GF-D8 (cell line): Measurements from ENCODE around the gene TEPSIN.

Source experiments
- DNase-seq: peaks from one replicate; lab custom pipeline; 2025; lab: John Stamatoyannopoulos, UW

The TEPSIN gene

DNA sequence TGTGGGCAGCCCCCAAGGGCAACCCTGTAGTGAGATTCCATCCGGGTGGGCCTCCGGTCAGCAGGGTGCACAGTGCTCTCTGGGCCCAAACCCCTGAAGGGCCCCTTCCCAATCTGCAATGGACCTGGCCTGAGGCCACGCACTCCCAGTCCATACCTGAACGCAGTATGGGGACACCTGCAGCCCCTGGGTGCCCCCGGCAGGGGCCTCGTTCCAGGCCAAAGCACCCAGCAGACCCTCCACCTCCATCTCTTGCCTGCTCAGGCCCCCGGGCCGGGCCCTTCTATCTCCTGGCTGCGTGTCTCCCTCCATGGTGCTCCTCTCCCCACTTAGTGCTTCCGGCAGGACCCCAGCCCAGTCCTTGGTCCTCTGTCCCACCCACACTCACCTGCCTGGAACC, 55.5 kb downstream of the TEPSIN start:
- DNase-seq = no peak

DNA sequence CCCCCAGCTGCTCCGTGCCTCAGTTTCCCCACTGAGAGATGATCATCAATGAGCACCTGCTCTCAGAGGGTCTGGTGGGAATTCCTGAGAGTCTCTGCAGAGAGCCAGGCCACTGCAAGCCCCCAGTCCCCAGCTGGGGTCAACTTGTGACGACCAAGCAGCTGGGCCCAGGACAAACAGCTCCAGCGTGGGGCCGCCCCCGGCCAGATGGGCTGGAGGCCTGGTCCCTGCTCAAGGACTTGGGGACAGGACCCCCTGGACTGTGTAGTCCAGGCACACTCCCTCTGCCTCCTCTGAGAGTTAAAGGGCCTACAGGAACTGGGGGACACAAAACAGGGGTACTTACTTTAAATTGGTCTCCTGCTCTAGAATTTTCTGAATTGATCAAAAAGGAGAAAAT, 56.3 kb downstream of the TEPSIN start:
- DNase-seq = no peak

GRCh38 chr17:81181811-81182185, 57.1 kb downstream of the TEPSIN start:
- no peak for DNase-seq

DNA sequence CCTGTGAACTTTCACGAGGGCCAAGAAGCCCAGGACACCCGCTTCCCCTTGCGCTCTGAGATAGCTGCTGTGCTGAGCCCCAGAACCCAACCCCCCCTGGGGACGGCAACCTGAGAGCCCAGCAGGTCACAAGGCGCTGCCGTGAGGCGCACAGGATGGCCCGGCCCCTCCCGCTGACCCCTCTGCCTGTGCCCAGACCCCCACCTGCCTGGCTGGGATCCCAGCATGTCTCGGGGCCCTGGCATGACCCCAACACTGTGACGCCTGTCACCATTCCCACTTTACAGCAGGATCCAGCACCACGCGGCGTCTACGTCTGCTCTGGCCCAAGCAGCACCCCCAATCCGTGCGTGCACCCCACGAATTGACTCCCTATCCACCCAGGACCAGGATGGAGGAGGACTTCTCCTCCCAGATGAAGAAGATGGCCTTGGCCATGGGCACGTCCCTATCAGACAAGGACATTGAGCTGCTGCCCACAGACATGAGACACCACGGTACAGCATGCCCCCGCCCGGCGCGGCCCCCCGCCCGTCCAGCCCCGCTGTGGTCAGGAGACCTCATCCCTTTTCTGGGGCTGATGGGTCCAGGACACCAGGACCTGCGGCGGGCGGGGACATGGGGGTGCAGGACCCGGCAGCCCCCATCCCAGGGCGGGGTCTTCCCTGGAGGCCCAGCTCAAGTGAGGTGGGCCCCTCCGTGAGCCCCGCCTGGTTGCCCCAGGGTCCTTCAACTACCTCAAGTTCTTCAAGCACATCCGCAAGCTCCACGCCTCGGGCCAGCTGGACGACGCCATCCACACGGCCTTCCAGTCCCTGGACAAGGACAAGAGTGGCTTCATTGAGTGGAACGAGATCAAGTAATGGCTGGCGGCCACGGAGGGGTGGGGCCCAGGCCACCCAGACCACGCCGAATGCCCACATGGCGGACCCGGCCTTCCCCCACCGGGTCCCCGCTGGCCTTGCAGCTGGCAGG, 57.7 kb downstream of the TEPSIN start:
- no peak for DNase-seq

DNA sequence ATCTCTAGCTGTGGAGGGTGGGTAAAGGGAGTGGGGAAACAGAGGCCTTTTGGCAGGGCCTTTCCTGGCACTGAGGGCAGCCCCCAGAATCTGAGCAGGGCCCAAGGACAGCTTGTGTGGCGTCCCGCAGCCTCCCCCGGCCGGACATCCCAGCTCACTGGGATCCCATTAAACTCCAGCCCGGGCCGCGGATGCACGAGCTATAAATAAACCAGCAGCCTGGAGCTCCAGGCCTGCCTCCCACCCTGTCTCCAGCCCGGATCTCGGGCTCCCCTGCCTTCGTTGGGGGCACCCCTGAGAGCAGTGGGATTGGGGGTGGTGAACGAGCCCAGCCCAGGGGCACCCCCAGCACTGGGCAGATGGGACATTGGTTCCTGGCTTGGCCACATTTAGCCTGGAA, 59.0 kb downstream of the TEPSIN start:
- DNase-seq = no peak

DNA sequence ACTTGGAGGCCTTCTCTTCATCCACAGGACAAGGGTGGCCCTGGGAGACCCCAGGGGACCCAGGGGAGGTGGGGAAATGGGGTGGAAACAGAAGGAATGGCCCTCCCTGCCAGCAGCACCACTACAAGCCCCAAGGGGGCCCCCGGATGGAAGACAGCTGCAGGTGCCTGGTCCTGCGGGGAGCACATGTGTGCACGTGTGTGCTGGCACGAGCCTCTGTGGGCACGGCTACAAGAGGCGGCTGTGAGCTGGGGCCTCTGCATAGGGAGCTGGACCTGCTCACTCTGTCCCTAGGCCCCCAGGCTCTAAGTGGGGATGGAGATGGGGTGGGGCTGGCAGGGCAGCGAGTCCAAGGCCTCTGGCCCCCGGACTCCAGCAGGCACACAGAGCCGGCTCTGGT, 59.6 kb downstream of the TEPSIN start:
- DNase-seq = no peak
